ENCODE measurements around the gene IPO9. TPM values are rescaled to one million over a fixed set of nuclear protein-coding genes. Genes with fewer than 3 reads are reported as not detected.

Gene IPO9
- total and polyA plus RNA-seq, 2 of the 4 experiments (the other 2 are of a cell fraction), result 14.0 to 23.4 TPM

DNA sequence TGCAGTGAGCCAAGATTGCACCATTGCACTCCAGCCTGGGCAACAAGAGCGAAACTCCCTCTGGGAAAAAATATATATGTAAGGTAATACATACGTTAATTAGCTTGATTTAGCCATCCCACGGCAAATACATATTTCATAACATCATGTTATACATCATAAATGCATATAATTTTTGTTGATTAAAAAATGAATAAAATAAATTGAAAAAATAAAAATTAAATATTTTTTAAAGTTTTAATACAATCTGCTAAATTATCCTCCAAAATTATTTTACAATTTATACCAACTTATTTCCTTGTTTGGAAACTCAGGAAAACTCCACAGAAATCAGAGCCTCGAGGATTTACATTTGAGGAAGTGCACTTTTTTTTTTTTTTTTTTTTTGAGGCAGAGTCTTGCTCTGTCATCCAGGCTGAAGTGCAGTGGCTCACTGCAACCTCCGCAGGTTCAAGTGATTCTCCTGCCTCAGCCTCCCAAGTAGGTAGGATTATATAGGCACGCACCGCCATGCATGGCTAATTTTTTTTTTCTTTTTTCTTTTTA is 12.6 kb upstream of the IPO9 start:
- dilution Hi-C loops (cut with HindIII; ENCODE audit: low sequenced_read_pairs, unreplicated experiment), result no loop called here
- Histone ChIP-seq H3K4me2 (ENCODE audit: low read depth, low read length) (no peak overlapping the region), H3K9me3 (ENCODE audit: control insufficient read depth, insufficient read depth, low read length) (no peaks in the 10 kb centered on the region), H3K79me1 (ENCODE audit: low read depth in 1 of 2, low read length in 2 of 2) (peaks cover 9 to 29% of the 10 kb centered on the region in 2 experiments), H3K4me1 (ENCODE audit: control insufficient read depth, insufficient read depth, low read length) (no peaks in the 10 kb centered on the region), H2BK20ac (ENCODE audit: low read depth, low read length) (no peak overlapping the region), H3K27ac (ENCODE audit: insufficient read depth, low read length) (no peak overlapping the region), H3K56ac (ENCODE audit: extremely low read depth, insufficient read depth, low read length) (no peak overlapping the region), H2BK5ac (ENCODE audit: low read depth, low read length, poor library complexity, severe bottlenecking) (no peak overlapping the region), H4K5ac (ENCODE audit: low read depth, low read length) (no peak overlapping the region), H2AK5ac (ENCODE audit: low read depth, low read length) (no peak overlapping the region), H3K14ac (replicated peaks; ENCODE audit: low read depth, low read length) (no peak overlapping the region), H2BK120ac (ENCODE audit: low read depth, low read length) (no peak overlapping the region), H3K27me3 (ENCODE audit: control insufficient read depth, insufficient read depth, low read length) (no peaks in the 10 kb centered on the region), H3K18ac (ENCODE audit: low read depth, low read length) (no peak overlapping the region), H3K9me1 (ENCODE audit: insufficient read depth, low read length) (peaks cover 10% of the 10 kb centered on the region; the same call in 1 of the 2 replicates), H3K36me3 (ENCODE audit: control insufficient read depth, insufficient read depth, low read length) (peaks cover 66% of the 10 kb centered on the region), H3K4ac (ENCODE audit: low read depth, low read length) (no peak overlapping the region), H4K91ac (ENCODE audit: insufficient read depth, low read depth, low read length) (no peak overlapping the region), H2BK15ac (ENCODE audit: low read depth, low read length) (no peak overlapping the region), H3K9ac (ENCODE audit: low read depth, low read length) (no peak overlapping the region), H2AFZ (replicated peaks; ENCODE audit: low read length, poor library complexity) (no peak overlapping the region), H3K23ac (ENCODE audit: low read depth, low read length) (no peak overlapping the region), H4K20me1 (ENCODE audit: insufficient read depth, low read length) (peaks cover 6% of the 10 kb centered on the region), H4K8ac (ENCODE audit: low read depth in 2 of 2, low read length in 2 of 2) (no peak overlapping the region), H3K4me3 (ENCODE audit: insufficient read depth, low read depth, low read length) (no peak overlapping the region), H2AK9ac (replicated peaks; ENCODE audit: low read depth, low read length, poor library complexity) (no peak overlapping the region)
- TF ChIP-seq SMC3 (IDR thresholded peaks at IDR 0.05; ENCODE audit: low read depth, low read length) (no peak), BHLHE40 (IDR thresholded peaks at IDR 0.05; ENCODE audit: low read depth, low read length) (no peak), CHD1 (IDR thresholded peaks at IDR 0.05; ENCODE audit: low read depth, low read length) (no peak), CEBPB (IDR thresholded peaks at IDR 0.05; ENCODE audit: low read depth, low read length) (no peak), NFE2L2 (IDR thresholded peaks at IDR 0.05; ENCODE audit: low read depth, low read length) (no peak), MAFK (IDR thresholded peaks at IDR 0.05; ENCODE audit: low read depth, low read length) (no peak), RCOR1 (IDR thresholded peaks at IDR 0.05; ENCODE audit: insufficient replicate concordance, low read length) (no peak), RFX5 (IDR thresholded peaks at IDR 0.05; ENCODE audit: low read depth, low read length) (no peak), POLR2A (IDR thresholded peaks at IDR 0.05; ENCODE audit: low read depth, low read length) (no peak), RAD21 (IDR thresholded peaks at IDR 0.05; ENCODE audit: low read length) (no peak), FOS (IDR thresholded peaks at IDR 0.05; ENCODE audit: low read depth, low read length) (no peak), MXI1 (IDR thresholded peaks at IDR 0.05; ENCODE audit: borderline replicate concordance, low read depth, low read length) (no peak), MAZ (IDR thresholded peaks at IDR 0.05; ENCODE audit: borderline replicate concordance, low read depth, low read length) (no peak)
- TF ChIP-seq, protein P1, sequence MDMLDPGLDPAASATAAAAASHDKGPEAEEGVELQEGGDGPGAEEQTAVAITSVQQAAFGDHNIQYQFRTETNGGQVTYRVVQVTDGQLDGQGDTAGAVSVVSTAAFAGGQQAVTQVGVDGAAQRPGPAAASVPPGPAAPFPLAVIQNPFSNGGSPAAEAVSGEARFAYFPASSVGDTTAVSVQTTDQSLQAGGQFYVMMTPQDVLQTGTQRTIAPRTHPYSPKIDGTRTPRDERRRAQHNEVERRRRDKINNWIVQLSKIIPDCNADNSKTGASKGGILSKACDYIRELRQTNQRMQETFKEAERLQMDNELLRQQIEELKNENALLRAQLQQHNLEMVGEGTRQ (IDR thresholded peaks at IDR 0.05; ENCODE audit: low read depth, low read length), result no peak
- TF ChIP-seq, protein P2, sequence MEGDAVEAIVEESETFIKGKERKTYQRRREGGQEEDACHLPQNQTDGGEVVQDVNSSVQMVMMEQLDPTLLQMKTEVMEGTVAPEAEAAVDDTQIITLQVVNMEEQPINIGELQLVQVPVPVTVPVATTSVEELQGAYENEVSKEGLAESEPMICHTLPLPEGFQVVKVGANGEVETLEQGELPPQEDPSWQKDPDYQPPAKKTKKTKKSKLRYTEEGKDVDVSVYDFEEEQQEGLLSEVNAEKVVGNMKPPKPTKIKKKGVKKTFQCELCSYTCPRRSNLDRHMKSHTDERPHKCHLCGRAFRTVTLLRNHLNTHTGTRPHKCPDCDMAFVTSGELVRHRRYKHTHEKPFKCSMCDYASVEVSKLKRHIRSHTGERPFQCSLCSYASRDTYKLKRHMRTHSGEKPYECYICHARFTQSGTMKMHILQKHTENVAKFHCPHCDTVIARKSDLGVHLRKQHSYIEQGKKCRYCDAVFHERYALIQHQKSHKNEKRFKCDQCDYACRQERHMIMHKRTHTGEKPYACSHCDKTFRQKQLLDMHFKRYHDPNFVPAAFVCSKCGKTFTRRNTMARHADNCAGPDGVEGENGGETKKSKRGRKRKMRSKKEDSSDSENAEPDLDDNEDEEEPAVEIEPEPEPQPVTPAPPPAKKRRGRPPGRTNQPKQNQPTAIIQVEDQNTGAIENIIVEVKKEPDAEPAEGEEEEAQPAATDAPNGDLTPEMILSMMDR (conservative IDR thresholded peaks at IDR 0.05; ENCODE audit: low read depth, low read length), result no peak
- TF ChIP-seq, protein P3, sequence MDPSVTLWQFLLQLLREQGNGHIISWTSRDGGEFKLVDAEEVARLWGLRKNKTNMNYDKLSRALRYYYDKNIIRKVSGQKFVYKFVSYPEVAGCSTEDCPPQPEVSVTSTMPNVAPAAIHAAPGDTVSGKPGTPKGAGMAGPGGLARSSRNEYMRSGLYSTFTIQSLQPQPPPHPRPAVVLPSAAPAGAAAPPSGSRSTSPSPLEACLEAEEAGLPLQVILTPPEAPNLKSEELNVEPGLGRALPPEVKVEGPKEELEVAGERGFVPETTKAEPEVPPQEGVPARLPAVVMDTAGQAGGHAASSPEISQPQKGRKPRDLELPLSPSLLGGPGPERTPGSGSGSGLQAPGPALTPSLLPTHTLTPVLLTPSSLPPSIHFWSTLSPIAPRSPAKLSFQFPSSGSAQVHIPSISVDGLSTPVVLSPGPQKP (IDR thresholded peaks at IDR 0.05; ENCODE audit: borderline replicate concordance, low read depth, low read length), result no peak
- ChIA-PET CTCF (no interaction called here), POLR2A (ENCODE audit: unreplicated experiment) (no interaction called here)
- no peak for ATAC-seq (ENCODE audit: low read depth)
- no CpG with 5 or more reads among the region's 7 CpGs for WGBS, 2 experiments (ENCODE audit: extremely low coverage in 2 of 2, insufficient read length in 1 of 2)
- intact Hi-C loops (cut with micrococcal nuclease), result no loop called here
- BruUV-seq (replicated peaks), result no TSS peak
- in situ Hi-C loops (cut with MboI; ENCODE audit: low sequenced_read_pairs), result no loop called here
- DNase-seq, result no peak
